Measurements from ENCODE around the gene MAPK1.
"Not testable (repeated sequence)": the region's sequence is repeated elsewhere in the genome, so short reads cannot be mapped to it uniquely, and the experiment has no call there.

The MAPK1 gene

GRCh38 chr22:21744917-21745316 is 122.5 kb downstream of the MAPK1 start:
- WGBS, 2 experiments (ENCODE audit: insufficient coverage in 2 of 2): 91 to 97% methylated on average over 4 to 5 of the region's 6 CpGs
- H3K9me3 ChIP-seq (ENCODE audit: control insufficient read depth, low read length); H3K36me3 ChIP-seq (ENCODE audit: control insufficient read depth, insufficient read depth, low read length); H3K4me1 ChIP-seq (ENCODE audit: control insufficient read depth, insufficient read depth, low read length, poor library complexity, severe bottlenecking); H3K27ac ChIP-seq (ENCODE audit: low read depth, low read length, severe bottlenecking); H3K4me3 ChIP-seq (ENCODE audit: extremely low read depth, insufficient read depth, low read length, poor library complexity, severe bottlenecking): not testable (repeated sequence)

- Histone ChIP-seq H3K4me3 (ENCODE audit: extremely low read depth, insufficient read depth, low read length, poor library complexity, severe bottlenecking) (no peak overlapping the region), H3K9me3 (ENCODE audit: control insufficient read depth, low read length) (no peaks in the 10 kb centered on the region), H3K27ac (ENCODE audit: low read depth, low read length, severe bottlenecking) (no peak overlapping the region), H3K36me3 (ENCODE audit: control insufficient read depth, insufficient read depth, low read length) (no peaks in the 10 kb centered on the region), H3K4me1 (ENCODE audit: control insufficient read depth, insufficient read depth, low read length, poor library complexity, severe bottlenecking) (no peaks in the 10 kb centered on the region)
- 87 to 93% methylated on average over 6 of the region's 6 CpGs for WGBS, 2 experiments (ENCODE audit: insufficient coverage in 2 of 2)
Observed at GRCh38 chr22:21741790-21742189, 125.7 kb downstream of the MAPK1 start.

- H3K4me3 ChIP-seq (ENCODE audit: extremely low read depth, insufficient read depth, low read length, poor library complexity, severe bottlenecking): no peak overlapping the region
- WGBS, 2 experiments (ENCODE audit: insufficient coverage in 2 of 2): 86% methylated on average over 10 of the region's 10 CpGs
Observed at GRCh38 chr22:21741059-21741458, 126.4 kb downstream of the MAPK1 start.

GRCh38 chr22:21739828-21740377 is 127.5 kb downstream of the MAPK1 start:
- H3K27ac ChIP-seq (ENCODE audit: low read depth, low read length, severe bottlenecking): no peak overlapping the region
- no peaks in the 10 kb centered on the region for H3K36me3 ChIP-seq (ENCODE audit: control insufficient read depth, insufficient read depth, low read length)
- WGBS, 2 experiments (ENCODE audit: insufficient coverage in 2 of 2): 90 to 91% methylated on average over 3 of the region's 5 CpGs
- no peaks in the 10 kb centered on the region for H3K9me3 ChIP-seq (ENCODE audit: control insufficient read depth, low read length)
- no peaks in the 10 kb centered on the region for H3K4me1 ChIP-seq (ENCODE audit: control insufficient read depth, insufficient read depth, low read length, poor library complexity, severe bottlenecking)
- no peak overlapping the region for H3K4me3 ChIP-seq (ENCODE audit: extremely low read depth, insufficient read depth, low read length, poor library complexity, severe bottlenecking)

More at GRCh38 chr22:21741059-21741458, 126.4 kb downstream of the MAPK1 start:
- Histone ChIP-seq H3K27ac (ENCODE audit: low read depth, low read length, severe bottlenecking) (no peak overlapping the region), H3K4me1 (ENCODE audit: control insufficient read depth, insufficient read depth, low read length, poor library complexity, severe bottlenecking) (no peaks in the 10 kb centered on the region), H3K36me3 (ENCODE audit: control insufficient read depth, insufficient read depth, low read length) (no peaks in the 10 kb centered on the region), H3K9me3 (ENCODE audit: control insufficient read depth, low read length) (no peaks in the 10 kb centered on the region)

- Histone ChIP-seq H3K4me3 (ENCODE audit: extremely low read depth, insufficient read depth, low read length, poor library complexity, severe bottlenecking) (no peak overlapping the region), H3K4me1 (ENCODE audit: control insufficient read depth, insufficient read depth, low read length, poor library complexity, severe bottlenecking) (no peaks in the 10 kb centered on the region), H3K9me3 (ENCODE audit: control insufficient read depth, low read length) (no peaks in the 10 kb centered on the region), H3K27ac (ENCODE audit: low read depth, low read length, severe bottlenecking) (no peak overlapping the region), H3K36me3 (ENCODE audit: control insufficient read depth, insufficient read depth, low read length) (no peaks in the 10 kb centered on the region)
- 73 to 79% methylated on average over 2 to 7 of the region's 7 CpGs for WGBS, 2 experiments (ENCODE audit: insufficient coverage in 2 of 2)
Observed at GRCh38 chr22:21738966-21739365, 128.5 kb downstream of the MAPK1 start.

GRCh38 chr22:21738081-21738480 is 129.4 kb downstream of the MAPK1 start:
- H3K9me3 ChIP-seq (ENCODE audit: control insufficient read depth, low read length): no peaks in the 10 kb centered on the region
- H3K27ac ChIP-seq (ENCODE audit: low read depth, low read length, severe bottlenecking): no peak overlapping the region
- H3K36me3 ChIP-seq (ENCODE audit: control insufficient read depth, insufficient read depth, low read length): no peaks in the 10 kb centered on the region
- no peak overlapping the region for H3K4me3 ChIP-seq (ENCODE audit: extremely low read depth, insufficient read depth, low read length, poor library complexity, severe bottlenecking)
- no peaks in the 10 kb centered on the region for H3K4me1 ChIP-seq (ENCODE audit: control insufficient read depth, insufficient read depth, low read length, poor library complexity, severe bottlenecking)
- 96 to 100% methylated on average over 1 to 4 of the region's 8 CpGs for WGBS, 2 experiments (ENCODE audit: insufficient coverage in 2 of 2)

- H3K36me3 ChIP-seq (ENCODE audit: control insufficient read depth, insufficient read depth, low read length): no peaks in the 10 kb centered on the region
- WGBS, 2 experiments (ENCODE audit: insufficient coverage in 2 of 2): 86% methylated on average over 4 of the region's 9 CpGs; no CpG with 5 or more reads in 1 of the 2 experiments
- no peaks in the 10 kb centered on the region for H3K9me3 ChIP-seq (ENCODE audit: control insufficient read depth, low read length)
- H3K4me3 ChIP-seq (ENCODE audit: extremely low read depth, insufficient read depth, low read length, poor library complexity, severe bottlenecking): no peak overlapping the region
- H3K4me1 ChIP-seq (ENCODE audit: control insufficient read depth, insufficient read depth, low read length, poor library complexity, severe bottlenecking): no peaks in the 10 kb centered on the region
- no peak overlapping the region for H3K27ac ChIP-seq (ENCODE audit: low read depth, low read length, severe bottlenecking)
Observed at GRCh38 chr22:21736948-21737347, 130.5 kb downstream of the MAPK1 start.

- no peaks in the 10 kb centered on the region for H3K36me3 ChIP-seq (ENCODE audit: control insufficient read depth, insufficient read depth, low read length)
- peak overlapping the region; percentile 35 for H3K4me3 ChIP-seq (ENCODE audit: extremely low read depth, insufficient read depth, low read length, poor library complexity, severe bottlenecking)
- H3K9me3 ChIP-seq (ENCODE audit: control insufficient read depth, low read length): no peaks in the 10 kb centered on the region
- 2 to 8% methylated on average over 48 to 51 of the region's 65 CpGs for WGBS, 2 experiments (ENCODE audit: insufficient coverage in 2 of 2)
- H3K27ac ChIP-seq (ENCODE audit: low read depth, low read length, severe bottlenecking): no peak overlapping the region
- no peaks in the 10 kb centered on the region for H3K4me1 ChIP-seq (ENCODE audit: control insufficient read depth, insufficient read depth, low read length, poor library complexity, severe bottlenecking)
Observed at GRCh38 chr22:21736084-21736642, 131.3 kb downstream of the MAPK1 start.

- H3K4me3 ChIP-seq (ENCODE audit: extremely low read depth, insufficient read depth, low read length, poor library complexity, severe bottlenecking): peak within 1 kb of the TSS; percentile 52
- no peaks in the 10 kb centered on the region for H3K36me3 ChIP-seq (ENCODE audit: control insufficient read depth, insufficient read depth, low read length)
- peak within 1 kb of the TSS; percentile 81 for H3K27ac ChIP-seq (ENCODE audit: low read depth, low read length, severe bottlenecking)
- 0 to 1% methylated on average over 53 to 86 of the region's 102 CpGs for WGBS, 2 experiments (ENCODE audit: insufficient coverage in 2 of 2)
- no peaks in the 10 kb centered on the region for H3K4me1 ChIP-seq (ENCODE audit: control insufficient read depth, insufficient read depth, low read length, poor library complexity, severe bottlenecking)
- no peaks in the 10 kb centered on the region for H3K9me3 ChIP-seq (ENCODE audit: control insufficient read depth, low read length)
Observed at GRCh38 chr22:21735200-21736083, 132.0 kb downstream of the MAPK1 start, which contains the start of gene YPEL1. TSS of gene YPEL1 (minus strand) at chr22:21735794. CDS start at chr22:21710744, 25,050 bp downstream.

GRCh38 chr22:21734540-21735199 is 132.8 kb downstream of the MAPK1 start:
- Histone ChIP-seq H3K4me1 (ENCODE audit: control insufficient read depth, insufficient read depth, low read length, poor library complexity, severe bottlenecking) (no peaks in the 10 kb centered on the region), H3K4me3 (ENCODE audit: extremely low read depth, insufficient read depth, low read length, poor library complexity, severe bottlenecking) (peak overlapping the region; percentile 52), H3K36me3 (ENCODE audit: control insufficient read depth, insufficient read depth, low read length) (no peaks in the 10 kb centered on the region), H3K9me3 (ENCODE audit: control insufficient read depth, low read length) (no peaks in the 10 kb centered on the region), H3K27ac (ENCODE audit: low read depth, low read length, severe bottlenecking) (no peak overlapping the region)
- 6 to 39% methylated on average over 4 to 5 of the region's 8 CpGs for WGBS, 2 experiments (ENCODE audit: insufficient coverage in 2 of 2)

Measured in mesodermal cell (in vitro differentiated cells).